ENCODE measurements around the gene GALNT4.

Gene GALNT4
- 1.6 to 1.9 reads per million in 2 donors for total RNA-seq

DNA sequence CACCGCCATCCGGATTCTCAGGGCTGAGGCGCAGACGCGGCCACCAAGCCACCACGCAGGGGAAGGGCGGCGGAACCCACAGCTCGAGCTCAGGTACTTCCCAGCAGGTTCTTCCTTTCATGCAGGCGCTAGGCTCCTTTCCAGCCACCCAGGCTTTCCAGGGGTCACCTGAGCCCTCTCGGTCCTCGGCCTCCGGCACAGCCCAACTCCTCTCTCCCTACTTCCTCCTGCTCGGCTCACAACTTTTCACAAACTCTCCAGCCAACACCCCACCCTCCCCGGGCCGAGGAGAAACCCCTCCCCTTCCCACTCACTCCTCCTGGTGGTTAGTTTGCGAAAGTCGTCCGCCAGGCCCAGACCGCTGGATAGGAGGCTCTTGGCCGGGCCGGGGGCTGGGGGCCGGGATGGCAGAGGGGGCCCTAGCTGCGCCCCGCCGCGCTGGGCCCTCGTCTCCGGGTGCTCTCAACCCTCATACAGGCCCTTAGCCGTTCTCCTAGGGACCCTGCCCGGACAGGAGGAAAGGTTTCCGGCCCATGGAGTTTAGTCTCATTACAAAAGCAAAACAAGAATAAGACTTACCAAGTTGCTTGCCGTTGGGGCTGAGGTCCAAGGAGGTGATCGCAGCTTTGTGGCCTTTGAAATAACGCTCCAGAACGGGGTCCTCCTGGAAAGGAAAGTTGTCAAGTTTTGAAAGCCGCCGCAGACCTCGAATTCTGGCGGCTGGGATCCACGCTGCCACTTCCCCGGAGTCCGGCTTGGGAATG, at the start of gene GALNT4:
TSS of gene GALNT4 (minus strand) at position 256 of the 764 bp plus-strand sequence. CDS start at position 9, 247 bp downstream.
- DNase-seq = peak; percentile 45

DNA sequence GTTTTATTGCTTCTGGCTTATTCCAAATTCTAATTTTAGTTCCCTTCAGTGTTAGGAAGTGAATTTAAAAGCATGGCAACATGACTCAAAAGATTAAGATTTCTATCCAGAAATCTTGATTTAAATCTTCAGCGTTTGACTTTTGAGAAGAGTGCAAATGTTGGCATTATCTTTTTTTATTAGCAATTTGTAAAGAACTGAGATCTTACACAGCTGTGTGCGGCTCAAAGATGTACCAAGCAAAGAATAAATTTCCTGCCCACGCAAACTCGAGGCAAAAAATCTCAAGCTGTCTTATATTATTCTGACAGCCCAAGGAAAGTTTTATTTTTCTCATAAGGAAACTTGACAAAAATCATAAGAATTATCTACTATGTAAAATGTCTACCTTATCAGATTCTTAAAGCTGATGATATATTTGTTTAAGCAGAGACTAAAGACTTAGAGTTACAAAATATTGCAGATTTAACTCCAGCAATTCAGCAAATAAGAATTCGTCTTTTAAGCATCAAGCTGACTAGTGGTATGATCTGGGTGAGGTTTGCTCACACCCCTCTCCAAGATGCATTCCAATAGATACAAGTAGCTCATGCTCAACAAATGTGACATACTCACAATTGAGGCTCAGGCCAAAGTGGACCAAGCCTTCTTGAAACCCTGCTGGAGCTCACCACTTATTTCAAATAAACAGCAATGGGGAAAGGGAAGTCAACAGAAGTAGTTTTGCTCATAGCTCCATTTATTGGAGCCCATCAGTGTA, 48.6 kb upstream of the GALNT4 start:
- no peak for DNase-seq

DNA sequence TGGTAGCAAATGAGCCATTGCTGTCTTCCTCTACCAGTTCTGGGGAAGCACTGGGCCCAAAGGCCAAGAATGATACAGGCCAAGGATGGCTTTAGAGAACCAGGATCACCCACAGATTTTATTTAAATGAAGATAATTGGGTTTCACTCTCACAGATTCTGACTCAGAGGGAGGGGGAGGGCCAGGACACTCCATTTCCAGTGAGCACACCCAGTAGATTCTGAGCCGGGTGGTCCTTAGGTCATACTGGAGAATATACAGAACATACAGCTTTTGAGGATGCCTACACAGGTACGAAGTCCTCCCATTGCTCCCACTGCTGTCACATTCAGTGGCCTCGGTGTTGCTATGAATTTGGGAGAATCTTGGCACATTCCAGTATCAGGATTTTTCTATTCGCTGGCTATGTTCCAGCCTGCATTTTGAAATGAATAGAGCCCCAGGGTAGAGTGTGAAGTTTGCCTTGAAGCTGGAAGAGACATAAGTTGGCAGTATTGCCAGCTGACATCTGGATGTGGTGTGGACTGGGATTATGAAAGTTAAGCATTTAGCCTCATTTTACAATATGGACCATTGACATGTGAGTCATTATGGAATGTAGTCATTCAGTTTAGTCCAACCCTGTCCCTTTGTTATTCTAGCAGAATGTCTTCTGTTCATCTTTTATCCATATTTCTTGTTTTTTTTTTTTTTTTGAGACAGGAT, 47.0 kb upstream of the GALNT4 start:
- no peak for DNase-seq

DNA sequence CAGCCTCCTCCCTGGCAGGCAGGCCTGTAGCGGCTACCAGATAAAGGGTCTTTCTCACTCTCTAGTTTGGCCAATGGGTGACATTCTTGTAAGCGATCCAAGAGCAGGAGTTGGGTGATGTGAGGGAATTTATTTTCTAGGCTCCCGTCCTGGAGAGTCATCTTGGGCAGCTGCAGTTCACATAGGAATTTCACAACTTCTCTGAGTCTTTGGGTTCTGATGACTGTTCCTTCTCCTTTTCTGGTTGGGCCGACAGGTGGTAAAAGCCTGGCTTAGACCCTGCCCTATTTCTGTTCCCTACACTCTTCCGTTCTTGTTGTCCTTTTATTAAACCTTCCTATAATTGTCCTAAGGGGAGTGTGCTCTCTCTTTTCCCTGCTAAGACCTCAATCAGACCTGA, 43.9 kb upstream of the GALNT4 start:
- DNase-seq = no peak

DNA sequence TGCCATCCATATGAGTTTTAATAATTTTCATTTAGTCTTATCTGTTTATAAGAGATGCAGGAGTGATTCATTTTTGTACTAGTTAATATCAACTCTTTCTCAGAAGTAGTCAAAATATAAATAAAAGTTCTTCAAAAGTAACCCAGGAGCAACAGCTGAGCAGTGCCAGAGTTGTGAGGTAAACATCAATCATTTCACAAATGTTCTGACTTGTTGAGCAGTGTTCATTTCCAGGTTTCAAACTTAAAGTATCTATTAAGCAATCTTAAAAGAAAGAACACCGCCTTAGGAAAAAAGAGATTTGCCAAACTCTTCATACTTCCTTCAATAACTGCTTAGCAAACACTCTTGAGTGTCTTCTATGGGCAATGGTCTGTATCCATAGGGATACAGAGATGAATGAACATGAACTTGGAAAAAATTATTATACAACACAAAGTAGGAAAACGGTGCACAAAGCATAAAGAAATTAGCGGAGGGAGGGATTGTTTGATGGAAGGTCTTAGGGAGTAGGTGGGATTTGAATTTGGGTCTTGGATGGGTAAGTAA, 43.2 kb upstream of the GALNT4 start:
- DNase-seq = no peak

DNA sequence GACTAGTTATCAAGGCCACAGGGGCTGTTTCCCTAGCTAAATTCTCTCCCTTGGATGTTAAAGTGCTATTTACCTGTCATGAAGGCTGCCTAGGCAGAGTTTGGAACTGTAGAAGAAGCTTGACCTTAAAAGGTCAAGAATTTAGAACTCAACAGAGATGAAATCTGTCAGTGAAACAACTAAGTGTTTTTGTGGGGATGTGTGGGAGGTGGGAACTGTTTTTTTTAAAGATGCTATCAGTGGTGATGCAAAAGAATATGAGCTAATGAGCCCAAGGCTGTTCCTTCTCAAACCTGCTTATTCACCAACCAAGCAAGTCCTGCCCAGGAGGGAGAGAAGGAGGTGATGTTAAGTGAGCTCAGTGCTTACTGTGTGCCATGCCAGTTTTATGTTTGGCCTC, 42.0 kb upstream of the GALNT4 start:
- no peak for DNase-seq

DNA sequence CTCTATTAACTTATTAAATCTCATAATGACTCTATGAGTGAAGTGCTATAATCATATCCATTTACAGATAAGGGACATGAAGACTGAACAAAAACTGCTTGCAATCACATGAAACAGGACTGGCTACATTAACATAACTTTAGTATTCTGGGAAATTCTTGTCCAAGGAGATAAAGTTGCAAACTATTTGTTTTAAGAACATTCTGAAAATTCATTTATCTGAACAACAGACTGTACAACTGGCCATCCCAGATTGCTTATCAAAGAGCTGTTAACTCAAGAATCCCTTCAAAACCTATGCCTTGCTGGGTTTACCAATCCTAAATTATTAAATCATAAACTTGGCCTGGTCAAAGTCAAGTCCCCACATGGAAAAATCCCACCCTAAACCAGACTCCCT, 40.4 kb upstream of the GALNT4 start:
- no peak for DNase-seq

DNA sequence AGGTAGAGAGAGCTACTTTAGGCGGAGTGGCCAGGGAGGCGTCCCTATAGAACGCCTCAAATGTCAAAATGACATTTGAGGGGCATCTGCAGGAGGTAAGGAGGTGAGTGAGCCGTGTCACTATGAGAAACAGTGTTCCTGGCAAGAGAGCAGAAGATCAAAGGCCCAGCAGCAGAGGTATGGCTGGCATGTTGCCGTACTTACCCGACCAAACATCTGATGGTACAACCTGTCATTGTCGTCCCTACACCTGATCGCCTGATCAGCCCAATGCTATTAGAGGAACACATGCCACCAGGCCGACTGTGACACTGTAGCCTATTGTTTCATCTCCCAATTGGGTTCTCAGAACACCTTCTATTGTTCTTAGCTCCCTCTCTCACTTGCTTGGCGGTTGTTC, 35.2 kb upstream of the GALNT4 start:
- DNase-seq = no peak

DNA sequence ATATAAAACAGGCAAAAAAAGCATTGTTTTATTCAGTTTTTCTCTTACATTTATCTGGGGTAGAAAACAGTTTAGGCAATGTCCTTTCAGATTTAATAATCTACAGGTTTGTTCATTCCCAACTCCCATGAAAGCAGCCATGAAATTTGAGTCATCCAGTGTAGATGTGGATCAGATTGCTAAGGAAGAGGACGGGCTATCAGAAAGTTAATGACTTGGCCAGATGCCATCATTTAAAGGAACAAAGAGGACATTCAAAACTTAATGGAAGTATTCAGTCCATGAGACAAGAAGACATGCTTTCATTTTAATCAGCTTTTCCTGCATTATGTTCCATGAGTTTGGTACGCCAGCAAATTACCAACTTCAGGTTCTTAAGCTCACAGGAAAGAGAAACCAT, 32.4 kb upstream of the GALNT4 start:
- DNase-seq = no peak

DNA sequence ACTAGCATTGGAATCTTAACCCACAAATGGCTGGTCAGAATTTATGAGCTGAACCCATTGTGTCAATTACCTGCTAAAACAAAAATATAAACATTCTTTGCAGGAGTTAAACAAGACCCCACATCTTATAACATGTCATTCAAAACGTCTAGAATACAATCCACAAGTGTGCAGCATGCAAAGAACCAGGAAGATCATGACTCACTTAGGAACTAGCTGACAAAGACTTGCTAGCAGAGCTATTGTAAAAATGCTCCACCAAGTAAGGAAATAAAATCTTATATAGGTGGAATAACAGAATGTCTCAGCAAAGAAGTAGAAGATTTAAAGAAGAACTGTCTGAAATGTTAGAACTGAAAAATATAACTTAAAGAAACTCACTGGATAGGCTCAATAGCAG, 27.8 kb upstream of the GALNT4 start:
- DNase-seq = no peak

DNA sequence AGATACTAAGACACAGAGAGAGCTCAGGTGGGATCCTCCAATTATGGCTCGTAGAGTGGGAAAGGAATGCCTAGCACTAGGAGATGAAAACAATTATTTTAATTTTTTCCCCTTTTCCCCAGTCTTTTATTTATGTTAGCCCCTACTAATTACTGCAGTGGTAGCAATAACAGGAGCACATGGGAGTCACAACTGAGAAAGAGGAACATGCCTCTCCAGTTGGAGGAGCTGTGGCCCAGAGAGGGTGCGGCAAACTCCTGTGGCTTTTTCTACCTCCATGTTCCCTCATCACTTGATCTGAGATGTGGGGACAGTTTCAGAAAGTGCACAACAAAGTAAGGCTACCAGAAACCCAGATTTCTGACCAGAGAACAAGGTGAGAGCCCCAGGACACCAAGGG, 27.2 kb upstream of the GALNT4 start:
- no peak for DNase-seq

DNA sequence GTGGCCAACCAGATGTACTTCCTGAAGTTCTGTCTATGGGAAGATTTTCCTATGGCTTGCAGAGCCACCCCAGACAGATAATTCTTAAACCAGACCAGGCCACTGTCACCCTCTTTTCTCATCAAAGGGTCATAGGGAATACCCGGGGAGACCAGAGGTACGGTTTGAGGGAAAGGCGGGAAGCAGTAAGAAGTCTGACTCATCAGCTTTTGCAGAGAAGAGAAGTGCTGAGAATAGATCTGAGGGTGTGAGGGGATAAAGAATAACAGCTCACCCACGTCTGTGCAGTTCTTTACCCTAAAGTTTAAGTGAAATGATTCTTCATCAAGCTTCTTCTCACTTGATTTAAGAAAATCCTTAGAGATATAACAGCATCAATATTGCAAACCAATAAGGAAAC, 22.5 kb upstream of the GALNT4 start:
- no peak for DNase-seq

DNA sequence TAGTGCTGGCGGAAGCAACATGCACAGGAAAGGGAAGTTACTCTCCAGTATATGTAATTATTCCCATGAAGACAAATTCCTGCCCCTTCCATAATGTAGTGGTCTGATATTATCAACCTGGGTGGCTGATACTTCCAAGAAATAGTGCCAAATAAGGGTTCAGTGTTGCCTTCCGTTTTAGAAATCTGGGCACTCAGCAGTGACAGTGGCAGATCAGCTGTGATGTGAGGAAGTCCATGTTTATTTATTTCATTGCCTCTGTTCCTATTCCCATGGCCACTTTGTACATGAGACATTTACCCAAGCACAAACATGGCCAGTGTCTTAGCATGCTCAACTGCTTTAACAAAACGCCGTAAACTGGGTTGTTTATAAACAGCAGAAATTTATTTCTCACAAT, 21.6 kb upstream of the GALNT4 start:
- DNase-seq = no peak

DNA sequence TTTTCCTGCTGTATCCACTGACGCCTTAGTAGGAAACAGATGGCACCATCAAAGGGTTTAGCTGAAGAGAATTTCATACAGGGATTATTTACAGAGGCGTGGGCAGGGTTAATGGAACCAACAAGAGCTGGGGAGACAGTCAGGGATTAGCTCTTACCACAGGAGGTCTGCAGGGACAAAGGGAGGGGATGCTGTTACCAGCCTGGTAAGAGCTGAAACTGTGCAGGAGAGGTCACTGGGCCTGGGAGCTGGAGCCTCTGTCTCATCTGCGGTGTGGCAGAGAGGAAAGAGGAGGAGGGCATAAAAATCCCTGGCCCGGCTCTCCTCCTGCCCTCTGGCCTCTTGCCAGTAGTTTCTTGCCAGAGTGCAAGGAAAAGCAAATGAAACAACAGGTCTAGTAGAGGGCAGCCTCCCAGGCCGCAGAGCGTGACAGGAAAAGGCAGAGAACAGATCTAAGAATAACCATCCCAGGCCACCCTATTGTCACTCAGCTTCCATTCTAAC, 20.1 kb upstream of the GALNT4 start:
- no peak for DNase-seq

DNA sequence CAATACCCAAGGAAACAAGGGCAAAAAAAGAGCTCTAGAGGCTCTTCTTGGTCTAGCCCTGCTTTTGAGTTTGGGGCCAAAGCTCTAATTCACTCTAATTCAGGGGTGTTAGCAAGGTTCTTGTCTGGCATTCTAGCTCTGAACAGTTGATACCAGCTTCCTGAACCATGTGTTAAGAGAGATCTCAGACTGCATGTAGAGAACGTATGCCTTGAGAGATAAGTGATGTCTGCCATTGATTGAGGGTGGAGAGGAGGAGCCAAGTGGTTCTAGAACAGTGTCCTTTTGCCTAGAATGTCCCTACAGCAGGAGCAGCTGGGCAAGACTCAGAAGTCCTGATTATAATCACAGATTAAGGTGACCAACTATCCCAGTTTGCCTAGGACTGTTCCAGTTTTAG, 19.4 kb upstream of the GALNT4 start:
- DNase-seq = no peak

DNA sequence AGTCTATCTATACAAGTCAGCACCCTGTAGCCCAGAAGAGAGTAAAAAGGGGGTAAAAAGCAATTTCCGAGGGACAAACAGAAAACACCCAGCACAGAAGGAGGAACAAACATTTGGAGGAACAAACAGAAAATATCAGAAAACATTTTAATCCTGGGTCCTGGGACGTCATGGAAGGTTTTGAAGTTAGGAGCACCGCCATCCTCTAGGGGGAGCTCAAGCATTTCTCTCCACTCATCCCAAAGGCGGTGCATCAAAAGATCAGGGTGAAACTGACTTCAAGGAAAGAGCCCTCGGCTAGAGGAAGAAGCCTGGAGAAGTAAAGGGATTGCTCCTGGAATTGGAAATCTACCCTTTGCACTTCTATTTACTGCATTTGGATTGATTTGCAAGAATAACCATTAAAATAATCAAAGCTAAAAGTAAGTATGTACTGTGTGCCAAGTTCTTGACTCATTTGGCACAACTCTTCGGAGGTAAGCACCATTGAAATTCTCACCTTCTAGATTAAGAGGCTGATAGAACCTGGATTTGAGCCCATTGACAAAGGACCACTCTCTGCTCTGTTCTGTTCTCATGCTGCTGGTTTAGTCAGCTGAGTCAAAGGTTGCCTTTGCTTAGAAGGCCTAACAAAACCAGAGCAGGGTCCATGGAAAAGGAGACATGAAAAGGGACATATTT, 18.5 kb upstream of the GALNT4 start:
- DNase-seq = no peak

DNA sequence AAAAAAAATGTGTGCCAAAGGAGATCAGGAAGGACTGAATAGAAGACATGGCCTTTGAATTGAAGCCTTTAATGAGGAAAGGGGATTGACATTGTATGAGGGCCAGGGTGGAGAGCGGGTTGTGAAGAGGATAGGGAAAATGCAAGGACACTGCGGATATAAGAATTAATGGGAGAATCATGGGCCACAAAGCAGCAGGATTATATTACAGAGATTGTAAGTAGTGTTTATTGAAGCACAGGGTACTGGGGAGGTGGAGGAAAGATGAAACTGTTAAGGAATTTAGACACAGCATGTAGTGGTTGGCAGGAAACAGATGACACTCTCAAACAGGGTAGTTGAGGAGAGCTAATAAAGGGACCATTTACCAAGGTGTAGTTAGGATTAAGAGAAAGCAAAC, 17.6 kb upstream of the GALNT4 start:
- no peak for DNase-seq

DNA sequence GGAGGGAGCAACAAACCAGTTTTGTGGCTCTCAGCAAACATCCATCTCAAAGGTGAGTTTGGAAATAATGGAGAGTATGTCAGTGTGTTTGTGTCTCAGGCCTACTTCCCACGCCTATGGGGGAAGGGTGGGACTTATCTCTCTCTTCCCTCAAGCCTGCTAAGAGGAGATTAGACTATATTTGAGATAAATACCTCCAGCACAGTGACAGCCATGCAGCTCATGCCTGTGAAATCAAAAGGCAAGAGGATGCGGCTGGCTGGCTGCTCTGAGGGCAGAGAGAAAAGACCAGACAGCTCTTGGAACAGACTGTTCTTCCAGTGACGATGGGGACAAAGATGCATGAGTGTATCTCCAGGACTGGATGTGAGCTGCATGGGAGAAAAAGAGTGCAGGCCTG, 16.0 kb upstream of the GALNT4 start:
- no peak for DNase-seq

DNA sequence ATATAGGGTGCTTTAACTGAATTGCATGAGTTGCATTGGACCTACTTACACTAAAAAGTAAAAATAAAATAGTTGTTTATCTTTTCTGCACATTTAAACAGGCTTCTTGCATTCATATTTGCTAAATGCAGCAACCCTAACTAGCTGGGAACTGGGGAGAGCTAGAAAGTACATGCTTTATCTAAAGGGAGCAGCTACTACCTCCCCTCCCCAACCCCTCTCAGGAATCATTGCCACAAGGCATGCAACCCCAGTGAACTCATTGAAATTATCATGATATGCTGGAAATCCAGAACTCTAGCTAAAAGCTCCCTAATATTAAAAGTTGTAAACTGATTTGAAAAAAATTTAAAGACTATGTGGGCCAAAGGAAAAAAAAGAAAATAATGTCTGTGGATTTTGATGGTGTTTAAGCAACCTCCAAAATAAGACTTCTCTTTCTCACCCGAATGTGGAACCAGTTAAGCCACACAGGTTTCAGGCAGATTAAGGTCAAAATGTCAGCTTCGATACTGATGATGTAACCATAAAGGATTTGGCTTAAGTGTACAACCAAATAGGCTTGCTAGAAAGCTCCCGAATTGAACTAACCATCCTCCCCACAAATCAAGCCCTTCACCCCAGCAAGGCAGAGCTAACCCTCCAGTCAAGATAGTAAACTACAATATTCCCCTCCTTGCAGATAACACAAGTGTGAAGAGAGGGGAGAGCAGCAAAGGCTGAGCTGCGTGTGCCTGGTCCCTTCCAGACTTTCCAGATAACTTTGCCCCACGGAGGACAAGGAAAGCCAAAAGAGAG, 15.0 kb upstream of the GALNT4 start:
- no peak for DNase-seq

DNA sequence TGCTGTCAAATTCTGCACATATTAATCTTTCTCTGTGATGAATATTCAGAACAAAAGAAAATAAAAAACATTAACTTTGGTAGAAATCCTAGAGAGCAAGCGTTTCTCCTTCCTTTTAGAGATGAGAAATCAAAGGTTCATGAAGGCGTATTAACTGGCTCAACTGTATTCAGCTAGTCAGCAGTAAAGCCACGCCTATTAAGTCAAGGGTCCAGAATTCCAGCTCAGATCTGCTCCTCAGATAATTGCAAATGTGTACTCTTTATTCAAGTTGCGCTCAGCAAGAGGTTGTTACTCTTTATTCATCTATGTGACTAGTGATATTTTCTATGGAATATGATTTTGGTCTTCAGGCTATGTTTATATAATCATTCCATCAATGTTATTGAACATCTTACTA, 14.3 kb upstream of the GALNT4 start:
- DNase-seq = no peak

DNA sequence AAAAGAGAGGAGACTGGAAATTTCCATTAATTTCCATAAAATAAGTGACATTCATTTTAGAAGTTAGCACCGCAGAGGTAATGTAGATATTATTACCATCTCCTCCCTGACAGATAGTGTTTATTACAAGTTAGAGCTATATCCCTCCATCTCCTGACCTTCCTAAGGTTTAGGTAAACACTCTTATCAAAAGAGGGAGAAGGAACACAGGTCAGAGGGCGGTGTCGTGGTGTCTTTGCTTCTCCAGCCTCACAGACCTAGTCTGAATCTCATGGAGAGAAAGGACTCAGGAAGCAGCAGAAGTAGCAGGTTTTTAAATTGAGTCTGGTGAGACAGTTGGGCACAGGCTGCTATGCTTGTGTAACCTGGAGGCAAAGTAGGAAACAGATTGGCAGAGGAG, 12.8 kb upstream of the GALNT4 start:
- DNase-seq = no peak

DNA sequence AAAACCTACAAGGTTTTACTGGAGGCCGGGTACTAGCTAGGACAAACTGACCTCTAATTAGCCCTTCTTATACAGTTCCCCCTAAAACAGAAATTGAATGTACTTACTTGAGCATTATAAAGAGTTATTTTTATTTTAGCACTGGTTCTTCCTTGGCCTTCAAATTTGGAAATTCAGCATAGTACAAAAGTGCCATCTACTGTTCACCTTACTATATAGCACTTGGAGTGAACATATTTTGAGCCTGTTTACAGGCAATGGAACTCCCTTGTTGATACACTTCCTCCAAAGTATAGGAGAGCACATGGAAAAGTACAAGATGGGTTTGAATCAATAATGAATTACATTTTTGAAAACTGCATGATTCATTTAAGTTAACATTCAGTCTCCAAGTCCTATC, 5.1 kb upstream of the GALNT4 start:
- no peak for DNase-seq
